Caki2 (cell line): Measurements from ENCODE around the gene TRIM27. TPM values are rescaled to one million over a fixed set of nuclear protein-coding genes. Genes with fewer than 3 reads are reported as not detected.

Experiments used
- DNase-seq: peaks from one replicate; pipeline ENCODE4 v3.0.0-alpha.2; 2015; ENCODE audit warnings: low read depth
- in situ Hi-C: cut with HindIII; loops from 2 replicates; pipeline ENCODE4 v1.10.0; 2016; ENCODE audit warnings: low sequenced_read_pairs, low pct_unique_long_range_greater_than_20kb, mixed read lengths
- total RNA-seq: library from RNA; depleted of rRNA; stranded (reverse); fragments of >200 nt; shearing (Covaris generic); gene quantifications from 2 replicates; pipeline ENCODE4 v1.2.3, GENCODE V29; 2014; ENCODE audit warnings: low replicate concordance

The TRIM27 gene
- total RNA-seq, 1 experiment from 2014 or later, result 159 TPM

DNA sequence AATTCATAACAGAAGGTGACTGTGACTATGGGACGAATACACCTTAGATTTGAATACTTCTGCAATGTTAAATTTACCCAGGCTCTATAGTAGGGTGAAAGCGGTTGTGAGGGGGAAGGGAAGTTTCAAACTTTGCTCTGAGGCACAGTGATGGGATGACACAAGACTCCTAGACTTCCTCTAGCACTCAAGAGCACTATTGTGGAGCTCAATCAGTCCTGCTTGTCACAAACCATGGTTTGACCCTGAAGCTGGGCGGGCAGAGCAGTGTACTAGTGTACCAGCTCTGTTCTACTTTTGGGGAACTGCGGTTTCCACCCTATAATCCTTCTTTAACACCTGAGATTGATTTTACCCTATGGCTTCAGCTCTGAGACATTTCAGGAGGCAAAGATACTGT, 17.1 kb downstream of the TRIM27 start:
- in situ Hi-C loops, result no loop called here

DNA sequence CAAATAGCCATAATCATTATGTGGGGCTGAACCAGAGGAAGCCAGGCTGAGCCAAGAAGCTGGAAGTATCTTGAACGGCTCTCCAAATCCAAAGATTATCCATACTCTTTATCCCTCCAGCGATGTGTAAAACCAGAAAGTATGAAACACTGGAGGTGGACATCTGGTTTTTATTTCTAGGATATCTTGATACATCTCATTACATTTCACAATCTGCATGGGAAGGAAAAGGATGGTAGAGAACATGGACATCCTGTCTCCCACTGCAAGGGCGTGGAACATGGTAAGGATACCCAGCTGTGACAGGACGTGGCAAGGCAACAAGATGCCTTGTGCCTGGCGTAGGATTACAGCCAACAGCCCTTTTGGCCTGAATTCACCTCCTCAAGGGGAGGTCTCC, 20.1 kb downstream of the TRIM27 start:
- no peak for DNase-seq
- in situ Hi-C loops, result no loop called here

More for the DNA sequence above, 17.1 kb downstream of the TRIM27 start:
- DNase-seq, result no peak

DNA sequence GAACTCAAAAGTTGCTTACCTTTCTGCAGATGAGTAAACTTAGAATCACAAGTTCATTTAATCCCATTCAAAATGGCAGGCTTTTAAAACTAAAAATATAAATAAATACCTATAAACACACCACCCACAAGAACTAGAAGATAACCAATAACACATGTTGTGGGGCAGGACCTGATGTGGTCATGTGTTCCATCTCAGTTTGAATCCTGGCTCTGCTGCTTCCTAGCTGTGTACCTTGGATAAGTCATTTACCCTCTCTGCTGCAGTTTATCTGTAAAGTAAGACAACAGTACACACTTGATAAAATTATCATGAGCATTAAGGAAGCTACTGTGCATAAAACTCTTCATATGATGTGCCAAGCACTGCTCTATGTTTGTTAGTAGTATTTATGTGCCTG, 22.0 kb downstream of the TRIM27 start:
- DNase-seq, result no peak

DNA sequence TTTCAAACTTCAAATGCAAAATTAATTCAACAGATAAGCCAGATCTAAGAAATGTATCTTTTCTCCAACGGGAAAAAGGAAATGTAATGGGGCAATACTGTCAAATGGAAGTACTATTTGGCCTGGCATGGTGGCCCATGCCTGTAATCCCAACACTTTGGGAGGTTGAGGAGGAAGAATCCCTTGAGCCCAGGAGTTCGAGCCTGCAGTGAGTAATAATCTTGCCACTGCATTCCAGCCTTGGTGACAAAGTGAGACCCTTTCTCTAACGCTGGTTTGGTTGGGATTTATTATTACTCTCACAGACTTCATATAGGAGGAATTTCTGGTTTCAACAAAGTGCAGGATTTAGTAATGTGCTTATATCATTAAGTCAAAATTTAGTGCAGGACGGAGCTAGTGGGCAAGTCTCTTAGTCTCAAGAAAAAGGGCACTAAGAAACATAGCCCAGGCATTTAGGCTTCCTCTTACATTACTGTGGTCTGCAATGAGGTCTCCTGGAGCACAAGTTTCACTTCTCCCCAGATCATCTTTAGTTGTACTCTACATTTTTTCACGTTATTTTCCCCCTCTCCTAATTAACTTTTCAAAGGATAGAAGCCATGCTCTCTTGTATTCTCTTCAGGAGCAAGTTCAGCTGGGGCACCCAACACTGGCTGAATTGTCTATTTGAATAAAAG, 23.1 kb downstream of the TRIM27 start:
- in situ Hi-C loops, result no loop called here
- no peak for DNase-seq

More for the DNA sequence above, 22.0 kb downstream of the TRIM27 start:
- in situ Hi-C loops, result no loop called here

DNA sequence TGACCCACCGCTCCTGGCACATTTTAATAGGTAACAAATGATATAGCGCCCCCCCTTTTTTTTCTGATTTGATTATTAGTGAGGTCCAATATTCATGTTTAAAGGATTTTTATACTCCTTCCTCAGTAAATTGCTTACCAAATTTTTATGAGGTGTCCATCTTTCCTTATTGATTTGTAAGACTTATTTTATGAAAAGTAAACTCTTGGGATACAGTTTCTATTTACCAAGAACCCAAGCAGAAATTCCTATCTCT, 25.1 kb downstream of the TRIM27 start:
- in situ Hi-C loops, result no loop called here
- DNase-seq, result no peak

DNA sequence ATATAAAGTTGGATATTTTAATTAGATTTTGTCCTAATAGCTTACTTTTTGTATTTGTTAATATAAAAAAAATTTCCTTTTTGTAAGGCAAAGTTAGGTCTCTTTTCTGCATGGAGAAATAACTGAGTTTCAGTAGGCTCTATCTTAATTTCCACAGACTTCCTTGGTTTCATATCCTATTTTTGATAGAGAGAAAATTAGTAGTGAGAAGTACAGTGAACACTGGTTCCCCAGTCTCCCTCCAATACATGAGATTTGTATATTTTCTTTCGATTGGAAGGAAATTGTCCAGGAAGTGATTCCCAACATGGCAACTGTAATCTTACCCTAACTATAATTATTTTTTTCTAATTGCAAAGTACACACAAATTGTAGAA, 26.4 kb downstream of the TRIM27 start:
- in situ Hi-C loops, result no loop called here
- DNase-seq, result no peak

DNA sequence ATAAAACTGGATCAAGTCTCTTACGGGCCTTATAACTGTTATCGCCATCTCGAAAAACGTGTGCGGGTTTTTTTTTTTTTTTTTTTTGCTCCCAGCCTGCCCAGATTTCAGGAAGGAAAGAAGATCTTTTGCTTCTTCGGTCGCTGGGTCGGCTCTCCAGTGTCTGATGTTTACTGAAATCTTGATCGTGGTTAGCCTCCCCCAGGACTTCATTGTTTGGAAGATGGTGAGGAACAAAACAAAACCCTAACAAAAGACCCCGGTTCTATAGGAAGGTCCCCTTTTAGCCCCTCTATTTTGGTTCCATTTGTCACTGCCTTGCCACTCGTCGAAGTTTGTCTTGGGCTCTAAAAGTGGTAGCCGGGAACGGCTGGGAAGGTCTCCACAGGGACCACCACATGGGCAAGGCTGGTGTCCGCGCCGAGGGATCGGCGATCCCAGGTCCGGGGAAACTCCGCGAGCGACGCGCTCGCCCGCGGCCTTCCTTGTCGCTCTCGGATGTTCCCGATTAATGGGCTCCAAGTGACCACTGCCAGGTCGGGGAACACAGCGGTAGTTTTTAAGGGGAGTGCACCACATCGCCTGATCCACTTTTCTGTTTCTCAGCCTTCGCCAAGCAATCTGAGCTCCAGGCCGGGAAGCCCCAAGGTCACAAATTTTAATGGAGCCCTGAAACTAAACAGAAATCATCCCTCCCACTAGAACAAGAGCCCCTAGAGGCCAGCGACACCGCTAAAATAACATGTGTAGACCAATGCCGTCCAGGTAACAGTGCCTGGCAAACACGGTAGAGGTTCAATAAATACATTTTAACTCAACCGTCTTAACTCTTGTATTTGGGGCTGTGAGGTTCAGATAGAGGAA, 27.0 kb downstream of the TRIM27 start:
- DNase-seq, result peak; percentile 75
- in situ Hi-C loops, result no loop called here

DNA sequence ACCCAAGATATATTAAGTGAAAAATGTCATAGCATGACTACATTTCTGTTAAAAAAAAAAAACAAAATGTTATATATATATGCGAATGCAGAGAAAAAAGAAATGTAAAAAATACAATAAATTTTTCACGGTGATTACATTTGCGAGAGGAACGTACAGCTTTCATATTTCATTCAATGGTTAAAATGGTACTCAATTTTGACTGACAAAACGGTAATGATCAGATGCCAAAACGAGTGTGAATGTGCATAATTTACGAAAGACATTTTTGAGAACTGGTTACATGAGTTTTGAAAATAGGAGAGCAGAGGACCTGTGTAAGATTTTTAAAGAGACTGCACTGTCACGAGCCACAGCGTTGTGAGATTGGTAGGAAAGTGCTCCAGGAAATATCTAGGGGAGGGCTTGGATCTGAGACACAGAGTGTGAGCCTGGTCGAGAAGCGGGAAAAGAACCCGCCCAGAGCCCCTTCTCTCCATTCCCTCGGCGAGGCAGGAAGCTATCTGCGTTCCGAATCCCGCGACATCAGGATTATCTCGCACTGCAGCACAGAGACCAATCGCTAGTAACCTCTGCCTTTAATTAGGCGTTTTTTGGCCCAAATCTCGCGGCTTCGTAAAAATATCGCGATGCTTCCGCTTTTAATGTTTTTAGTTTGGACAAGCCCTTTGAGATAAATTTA, 28.5 kb downstream of the TRIM27 start:
- in situ Hi-C loops, result no loop called here
- peak; percentile 97 for DNase-seq

DNA sequence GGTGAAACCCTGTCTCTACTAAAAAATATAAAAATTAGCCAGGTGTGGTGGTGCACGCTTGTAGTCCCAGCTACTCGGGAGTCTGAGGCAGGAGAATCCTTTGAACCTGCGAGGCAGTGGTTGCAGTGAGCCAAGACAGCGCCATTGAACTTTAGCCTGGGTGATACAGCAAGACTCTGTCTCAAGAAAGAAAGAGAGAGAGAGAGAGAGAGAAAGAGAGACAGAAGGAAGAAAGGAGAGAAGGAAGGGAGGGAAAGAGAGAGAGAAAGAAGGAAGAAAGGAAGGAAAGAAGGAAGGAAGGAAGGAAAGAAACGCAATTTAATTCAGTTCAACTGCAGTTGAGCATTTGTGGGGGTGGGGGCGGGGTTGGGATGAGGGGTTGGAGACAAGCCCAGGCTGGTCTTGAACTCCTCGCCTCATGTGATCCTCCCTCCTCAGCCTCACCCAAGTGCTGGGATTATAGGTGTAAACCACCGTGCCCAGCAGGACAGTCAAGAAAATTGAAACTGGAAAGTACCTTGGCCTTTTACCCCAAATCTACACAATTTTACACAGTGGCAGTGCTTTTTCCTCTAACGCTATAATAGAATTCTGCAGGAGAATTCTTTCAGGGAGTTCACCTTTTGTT, 30.5 kb downstream of the TRIM27 start:
- no peak for DNase-seq
- in situ Hi-C loops, result no loop called here

DNA sequence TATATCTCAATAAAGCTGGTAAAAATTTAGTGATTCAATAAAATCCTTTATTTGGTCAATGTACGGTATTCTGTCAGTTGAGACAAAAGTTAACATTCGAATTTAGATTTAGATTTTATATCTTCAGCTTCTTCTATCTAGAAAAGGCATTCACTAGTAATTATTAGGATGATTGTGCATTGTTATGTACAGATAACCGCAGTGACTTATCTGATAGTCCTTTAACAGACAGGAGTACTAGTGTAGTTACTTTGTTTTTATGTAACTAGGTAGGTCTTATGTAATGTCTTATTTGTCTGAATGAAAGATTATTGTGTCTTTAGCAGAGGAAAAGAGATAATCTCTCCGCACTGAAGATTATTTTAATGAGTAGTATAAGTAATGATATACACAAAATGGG, 31.3 kb downstream of the TRIM27 start:
- DNase-seq, result no peak
- in situ Hi-C loops, result no loop called here

DNA sequence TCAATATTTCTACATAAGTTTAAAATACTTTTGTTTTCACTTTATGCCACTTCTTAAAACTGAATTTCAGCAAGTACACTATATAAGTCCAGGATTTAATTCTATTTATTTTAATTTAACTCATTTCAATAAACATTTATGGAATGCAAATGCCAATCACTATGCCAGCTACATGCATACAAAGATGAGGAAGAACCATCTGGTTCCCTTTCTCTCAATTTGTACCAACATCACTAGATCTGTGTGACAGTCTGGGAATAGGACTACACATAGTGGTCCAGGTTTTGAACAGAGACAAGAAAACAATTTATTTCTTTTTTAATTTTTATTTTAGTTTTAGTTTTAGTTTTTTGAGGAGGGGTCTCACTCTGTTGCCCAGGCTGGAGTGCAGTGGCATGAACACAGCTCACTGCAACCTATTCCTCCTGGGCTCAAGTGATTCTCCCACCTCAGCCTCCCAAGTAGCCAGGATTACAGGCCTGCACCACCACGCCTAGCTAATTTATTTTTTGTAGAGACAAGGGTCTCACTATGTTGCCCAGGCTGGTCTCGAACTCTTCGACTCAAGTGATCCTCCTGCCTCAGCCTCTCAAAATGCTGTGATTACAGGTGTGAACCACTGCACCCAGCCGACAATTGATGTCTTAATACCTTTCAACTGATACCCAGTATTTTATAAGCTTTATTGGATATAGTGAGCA, 35.8 kb downstream of the TRIM27 start:
- in situ Hi-C loops, result no loop called here

DNA sequence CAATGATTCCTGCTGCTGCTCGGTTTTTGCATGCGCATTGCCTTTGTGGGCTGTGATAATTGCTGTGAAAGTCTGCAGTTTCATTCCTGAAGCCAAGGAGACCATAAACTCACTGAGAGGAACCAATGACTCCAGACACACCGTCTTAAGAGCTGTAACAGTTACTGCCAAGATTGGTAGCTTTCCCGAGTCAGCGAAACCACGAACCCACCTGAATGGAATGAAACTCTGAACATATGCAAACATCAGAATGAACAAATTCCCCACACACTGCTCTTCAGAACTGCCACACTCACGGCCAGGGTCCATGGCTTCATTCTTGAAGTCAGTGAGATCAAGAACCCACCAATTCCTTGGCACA, 37.7 kb downstream of the TRIM27 start:
- in situ Hi-C loops, result no loop called here
- no peak for DNase-seq

More for the DNA sequence above, 35.8 kb downstream of the TRIM27 start:
- no peak for DNase-seq

DNA sequence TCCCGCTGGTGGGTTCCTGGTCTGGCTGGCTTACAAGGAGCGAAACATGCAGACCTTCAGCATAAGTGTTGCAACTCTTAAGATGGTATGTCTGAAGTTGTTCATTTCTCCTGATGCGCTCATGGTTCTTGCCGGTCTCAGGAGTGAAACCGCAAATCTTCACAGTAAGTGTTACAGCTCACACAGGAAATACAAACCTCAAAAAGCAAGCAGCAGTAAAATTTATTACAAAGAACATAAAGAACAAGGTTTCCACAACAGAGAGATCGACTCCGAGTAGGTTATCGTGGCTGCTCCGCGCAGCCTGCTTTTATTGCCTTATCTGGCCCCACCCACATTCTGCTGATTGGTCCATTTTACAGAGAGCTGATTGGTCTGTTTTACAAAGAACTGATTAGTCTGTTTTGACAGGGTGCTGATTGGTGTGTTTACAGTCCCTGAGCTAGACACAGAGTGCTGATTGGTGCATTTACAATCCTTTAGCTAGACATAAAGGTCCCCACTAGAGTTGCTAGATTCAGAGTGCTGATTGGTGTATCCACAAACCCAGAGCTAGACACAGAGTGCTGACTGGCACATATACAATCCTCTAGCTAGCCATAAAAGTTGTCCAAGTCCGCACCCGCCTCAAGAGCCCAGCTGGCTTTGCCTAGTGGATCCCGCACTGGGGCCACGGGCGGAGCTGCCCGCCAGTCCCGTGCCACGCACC, 39.2 kb downstream of the TRIM27 start:
- in situ Hi-C loops, result no loop called here
- DNase-seq, result peak; percentile 93

DNA sequence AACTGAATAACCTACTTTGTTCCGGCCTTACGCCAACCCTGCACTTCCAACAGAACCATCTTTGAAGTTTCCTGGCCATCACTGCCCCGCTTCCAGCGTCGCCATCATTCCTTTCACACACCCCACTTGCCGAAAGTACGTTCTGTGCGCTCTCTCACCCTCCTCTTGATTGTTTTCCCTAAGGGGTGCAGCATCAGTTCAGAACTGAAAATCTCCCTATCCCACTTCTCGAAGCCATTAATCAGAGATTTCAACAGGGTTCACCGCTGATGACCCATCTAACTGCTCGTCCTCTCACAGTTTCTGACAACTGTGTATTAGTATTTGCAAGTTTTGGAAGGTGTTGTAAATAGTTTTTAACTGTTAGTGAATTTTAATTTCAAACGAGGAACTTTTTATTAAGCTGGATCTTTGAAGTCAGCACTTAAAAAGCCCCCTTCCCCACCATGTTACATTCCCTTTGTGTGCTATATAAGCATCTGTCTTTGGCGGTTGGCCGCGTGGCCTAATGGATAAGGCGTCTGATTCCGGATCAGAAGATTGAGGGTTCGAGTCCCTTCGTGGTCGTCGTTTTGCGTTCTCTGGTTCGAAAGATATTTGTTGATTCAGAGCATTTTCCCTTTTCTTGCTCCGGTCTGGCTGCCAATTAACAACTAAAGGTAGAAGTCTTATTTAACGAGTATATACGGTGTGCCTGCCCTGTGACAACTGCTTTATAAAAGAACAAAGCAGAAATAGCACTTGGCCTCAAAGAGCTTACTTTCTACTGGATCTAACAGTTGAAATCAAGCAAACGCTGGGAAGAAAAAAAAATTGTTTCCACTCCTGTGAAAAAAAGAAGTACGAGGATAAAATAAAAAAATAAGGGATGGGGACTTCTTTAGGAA, 42.6 kb downstream of the TRIM27 start:
- in situ Hi-C loops, result no loop called here
- DNase-seq, result peak; percentile 65

DNA sequence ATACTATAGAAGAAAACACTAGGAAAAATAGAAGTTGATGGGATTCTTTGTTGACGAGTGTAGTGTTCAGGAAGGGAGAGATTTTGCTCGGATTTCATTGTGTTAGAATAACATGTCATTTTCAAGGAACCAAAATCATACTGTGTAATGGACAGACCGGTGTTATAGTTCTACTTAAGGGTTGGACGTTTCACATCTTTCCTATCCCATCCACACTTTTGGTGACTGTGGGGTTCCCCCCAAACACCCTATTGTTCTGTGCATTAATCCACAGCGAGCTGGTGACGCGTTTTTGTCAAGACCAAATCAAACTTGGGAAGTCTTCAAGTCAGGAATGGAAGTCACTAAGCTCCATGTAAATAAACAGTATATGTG, 43.3 kb downstream of the TRIM27 start:
- in situ Hi-C loops, result no loop called here
- DNase-seq, result no peak

DNA sequence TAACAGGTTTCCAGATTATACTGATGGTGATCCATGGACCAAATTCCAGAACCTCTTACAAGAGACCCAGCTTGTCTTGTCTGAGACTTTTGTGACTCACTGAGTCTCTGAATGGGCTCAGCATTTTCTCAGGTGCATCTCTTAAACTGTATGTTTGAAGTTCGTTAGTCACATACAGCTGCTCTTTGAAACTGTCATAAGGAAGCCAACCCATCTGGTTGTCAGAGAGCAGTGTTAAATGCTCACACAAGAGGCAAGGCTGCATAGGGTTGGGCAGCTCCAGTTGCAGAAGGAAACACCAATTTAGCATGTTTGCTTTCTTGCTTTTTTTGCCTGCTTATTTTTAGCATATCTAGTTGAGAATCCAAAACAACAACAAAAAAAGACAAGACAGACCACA, 47.1 kb downstream of the TRIM27 start:
- in situ Hi-C loops, result no loop called here
- no peak for DNase-seq

DNA sequence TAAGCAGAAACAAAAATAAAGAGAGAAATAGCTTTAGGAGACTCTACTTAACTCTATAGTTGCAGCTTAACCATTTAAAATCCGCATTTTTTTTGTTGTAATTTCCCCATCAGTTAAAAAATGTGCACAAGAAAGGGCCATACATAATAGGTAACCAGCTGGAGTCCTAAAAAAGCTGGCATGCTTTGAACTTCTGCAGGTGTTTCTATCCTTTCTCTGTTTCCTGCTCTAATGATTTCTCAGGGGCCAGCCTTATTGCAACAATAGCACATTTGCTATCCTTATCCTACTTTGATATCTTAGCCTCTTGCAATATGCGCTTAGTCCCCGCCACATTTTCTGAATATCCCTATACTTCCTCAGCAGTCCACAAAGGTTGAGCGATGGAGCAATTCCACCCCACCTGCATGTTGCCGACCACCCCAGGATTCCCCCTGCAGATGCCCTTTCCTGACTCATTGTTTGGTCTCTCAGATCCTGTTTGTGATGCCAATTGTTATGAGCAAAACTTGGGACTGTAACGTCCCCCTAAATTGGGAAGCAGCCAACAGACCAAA, 48.5 kb downstream of the TRIM27 start:
- DNase-seq, result no peak
- in situ Hi-C loops, result no loop called here
